HG02870 (cell line): ENCODE data around the gene MAPRE2.

Experiments
- ATAC-seq: cut with Tn5 transposase; IDR thresholded peaks from one replicate; pipeline ENCODE4 v1.9.1; 2021; ENCODE audit warnings: mild to moderate bottlenecking, moderate library complexity; ENCODE audit not compliant: unreplicated experiment

The MAPRE2 gene

DNA sequence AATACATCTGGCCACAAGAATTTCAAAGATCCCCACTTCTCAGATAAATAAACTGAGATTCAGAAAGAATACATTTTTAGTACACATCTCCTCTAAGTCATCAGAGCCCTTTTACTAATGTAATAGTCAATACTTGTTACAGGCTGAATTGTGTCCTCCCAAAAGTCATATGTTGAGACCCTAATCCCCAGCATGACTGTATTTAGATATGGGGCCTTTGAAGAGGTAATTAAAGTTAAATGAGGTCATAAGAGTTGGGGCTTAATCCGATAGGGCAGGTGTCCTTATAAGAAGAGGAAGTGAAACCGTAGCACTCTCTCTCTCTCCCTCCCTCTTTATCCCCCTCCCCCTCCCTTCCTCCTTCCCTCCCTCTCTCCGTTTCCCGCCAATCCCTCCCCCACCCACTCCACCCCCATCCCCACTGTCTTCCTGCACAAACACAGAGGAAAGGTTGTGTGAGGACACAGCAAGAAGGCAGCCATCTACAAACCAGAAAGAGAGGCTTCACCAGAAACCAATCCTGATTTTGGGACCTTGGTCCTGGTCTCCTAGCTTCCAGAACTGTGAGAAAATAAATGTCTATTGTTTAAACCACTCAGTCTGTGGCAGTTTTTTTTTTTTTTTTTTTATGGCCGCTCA lies 133.0 kb downstream of the MAPRE2 start:
- no peak for ATAC-seq

DNA sequence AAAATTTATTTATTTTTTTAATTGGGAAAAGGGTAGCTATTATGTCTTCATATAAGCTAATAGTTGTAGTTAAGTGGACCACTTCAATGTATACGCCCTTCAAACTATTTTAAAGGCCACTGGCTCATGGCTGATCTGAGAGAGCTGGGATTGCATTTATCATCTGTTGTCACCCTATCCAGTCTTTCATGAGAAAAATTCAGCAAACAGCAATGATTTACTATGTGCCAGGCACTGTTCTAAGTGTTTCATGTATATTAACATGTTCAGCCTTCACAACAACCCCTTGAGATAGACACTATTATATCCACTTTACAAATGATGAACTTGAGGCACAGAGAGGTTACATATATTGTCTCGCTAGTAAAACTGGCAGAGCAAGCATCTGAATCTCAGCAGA lies 133.5 kb downstream of the MAPRE2 start:
- ATAC-seq, result no peak

DNA sequence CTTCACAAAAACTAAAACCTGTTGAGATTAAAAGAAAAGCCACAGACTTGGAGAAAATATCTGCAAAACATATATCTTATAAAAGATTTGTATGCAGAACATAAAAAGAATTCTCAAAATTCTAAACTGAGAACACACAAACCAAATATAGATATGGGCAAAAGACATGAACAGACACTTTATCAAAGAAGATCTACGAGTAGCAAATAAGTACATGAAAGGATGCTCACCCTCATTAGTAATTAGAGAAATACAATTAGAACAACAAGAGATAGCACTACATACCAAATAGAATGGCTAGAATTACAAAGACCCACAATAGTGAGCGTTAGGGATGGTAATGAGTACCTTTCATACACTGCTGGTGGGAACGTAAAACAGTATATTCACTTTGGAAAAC lies 135.7 kb downstream of the MAPRE2 start:
- ATAC-seq, result no peak

DNA sequence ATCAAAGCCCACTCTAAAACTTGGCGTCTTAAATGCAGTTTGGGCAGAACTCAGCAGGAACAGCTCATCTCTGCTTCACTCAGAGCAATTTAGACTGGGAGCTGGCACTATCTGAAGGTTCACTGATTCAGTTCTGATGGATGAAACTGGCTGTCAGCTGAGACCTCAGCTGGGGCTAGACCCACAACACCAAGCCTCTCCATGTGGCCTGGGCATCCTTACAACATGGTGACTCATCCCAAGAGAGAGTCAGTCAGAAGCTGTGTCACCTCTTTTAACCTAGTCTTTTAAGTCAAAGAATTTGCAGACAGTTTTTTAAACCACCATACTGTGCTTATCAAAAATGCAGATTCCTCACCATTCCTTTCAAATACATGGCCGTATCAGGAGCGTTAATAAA lies 137.0 kb downstream of the MAPRE2 start:
- ATAC-seq, result no peak

DNA sequence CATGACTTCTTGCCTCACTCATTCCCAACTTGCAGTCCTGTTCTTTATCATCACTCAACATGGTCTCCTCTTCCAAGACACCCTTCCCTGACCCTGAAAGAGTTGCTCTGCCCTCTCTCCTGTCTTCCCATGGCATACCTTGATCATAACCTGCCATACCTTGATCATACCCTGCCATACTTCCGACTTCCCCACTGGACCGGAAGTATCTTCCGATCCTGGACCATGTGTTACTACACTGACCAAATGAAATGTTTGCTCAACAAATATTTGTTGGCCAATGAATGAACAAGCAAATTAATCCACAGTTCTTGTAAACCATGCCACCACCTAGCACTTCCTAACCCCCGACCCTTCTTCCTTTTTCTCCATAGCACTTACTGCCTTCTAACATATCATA lies 138.7 kb downstream of the MAPRE2 start:
- ATAC-seq, result no peak

DNA sequence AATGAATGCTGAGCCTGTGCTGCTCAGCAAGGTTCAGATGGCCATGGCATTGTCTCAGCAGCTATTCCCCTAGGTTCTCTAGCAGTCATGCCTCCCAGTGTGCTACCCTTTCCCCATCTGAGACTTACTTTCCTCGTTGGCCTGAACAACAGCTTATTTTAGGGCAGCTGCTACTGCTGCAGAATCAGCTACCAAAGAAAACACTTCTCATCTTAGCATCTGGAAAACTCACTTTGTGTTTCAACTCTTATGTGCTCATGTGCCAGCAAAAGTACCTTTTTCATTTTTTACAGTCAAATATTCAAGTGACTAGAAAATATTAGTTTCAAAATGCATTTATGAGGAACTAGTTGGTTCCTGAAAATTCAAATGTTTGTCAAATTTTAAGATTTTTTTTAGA lies 139.2 kb downstream of the MAPRE2 start:
- ATAC-seq, result no peak

DNA sequence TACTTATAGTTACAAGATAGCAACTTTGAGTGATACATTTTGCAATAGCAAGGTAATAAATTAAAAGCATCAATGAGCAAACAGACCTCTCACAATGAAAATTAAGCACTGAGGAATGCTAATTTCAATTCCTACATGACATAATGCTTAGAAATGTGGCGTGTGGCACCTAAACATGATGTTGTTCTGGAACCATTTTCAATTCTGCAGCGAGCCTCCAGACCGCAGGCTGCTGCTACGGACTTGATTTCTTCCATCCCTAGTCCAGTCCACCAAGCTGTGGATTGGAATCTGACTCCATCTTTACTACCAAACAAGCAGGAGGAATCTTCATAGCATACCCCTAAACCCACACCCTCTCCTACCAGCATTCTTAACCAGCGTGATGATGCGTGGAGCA lies 140.9 kb downstream of the MAPRE2 start:
- no peak for ATAC-seq

DNA sequence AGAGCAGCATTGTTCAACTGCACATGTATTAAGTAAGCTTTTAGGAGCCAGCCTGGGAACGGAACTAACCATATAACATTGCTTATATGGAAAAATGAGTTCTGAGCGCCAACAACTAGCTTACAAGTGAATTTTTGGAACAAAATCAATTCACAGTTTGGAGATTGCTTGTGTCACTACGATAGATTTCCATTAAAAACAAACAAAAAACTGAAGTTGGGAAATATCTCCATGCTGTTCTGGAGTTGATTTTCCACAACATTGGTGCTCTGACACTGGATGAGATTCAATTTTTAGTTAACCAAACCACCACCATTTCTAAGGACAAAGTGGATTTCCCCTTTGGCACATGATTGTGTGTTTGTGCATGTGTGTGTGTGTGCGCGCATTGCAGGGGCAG lies 142.7 kb downstream of the MAPRE2 start:
- ATAC-seq, result no peak

DNA sequence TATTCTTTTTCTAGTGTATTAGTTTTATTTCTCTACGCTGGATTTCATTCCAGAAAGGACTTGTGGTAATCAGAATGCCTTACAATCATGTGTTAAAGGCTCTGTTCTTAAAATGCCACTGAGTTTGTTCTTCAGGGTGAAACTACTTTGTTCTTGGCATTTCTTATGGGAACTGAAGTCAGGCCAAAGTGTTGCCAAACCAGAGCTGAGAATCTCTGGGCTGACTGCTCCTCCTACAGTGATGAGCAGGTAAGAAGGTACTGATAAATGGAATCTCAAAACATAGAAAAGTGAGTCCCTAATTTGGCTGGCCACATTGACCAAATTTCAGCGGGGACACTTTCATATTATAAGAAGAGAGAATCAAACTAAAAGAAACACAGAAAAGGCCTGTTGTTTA lies 144.6 kb downstream of the MAPRE2 start:
- no peak for ATAC-seq

DNA sequence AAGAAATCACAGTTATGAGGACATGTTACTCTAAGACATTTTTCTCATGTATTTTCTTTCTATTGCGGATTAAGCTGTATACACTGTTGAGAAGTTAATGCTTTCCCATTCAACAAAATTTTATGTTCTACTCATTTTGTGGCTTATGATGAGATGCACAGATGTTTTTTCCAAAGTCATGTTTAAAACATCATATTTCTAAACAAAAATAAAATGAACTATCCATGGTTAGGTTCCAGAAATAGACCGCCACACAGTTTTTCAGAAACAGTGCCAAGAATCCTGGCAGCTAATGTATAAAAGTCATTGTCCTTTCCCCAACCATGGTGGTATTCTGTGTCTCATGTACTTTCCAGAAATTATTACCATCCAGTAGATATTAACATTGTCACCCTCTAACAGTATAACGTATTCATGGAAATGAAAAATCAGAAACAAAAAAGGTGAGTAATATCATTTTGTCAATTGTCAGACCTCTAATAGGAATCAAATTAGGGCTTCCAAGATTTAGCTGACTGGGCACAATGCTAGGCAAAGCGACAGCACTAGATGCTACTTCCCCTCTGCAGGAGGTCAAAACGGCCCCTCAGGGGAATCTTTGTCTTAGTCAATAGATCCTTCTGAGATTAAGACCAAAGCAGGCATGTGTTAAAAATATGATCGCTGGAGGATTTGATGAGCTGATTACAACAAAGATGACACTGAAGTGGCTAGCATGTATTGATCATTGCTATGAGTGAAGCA lies 145.2 kb downstream of the MAPRE2 start:
- no peak for ATAC-seq

DNA sequence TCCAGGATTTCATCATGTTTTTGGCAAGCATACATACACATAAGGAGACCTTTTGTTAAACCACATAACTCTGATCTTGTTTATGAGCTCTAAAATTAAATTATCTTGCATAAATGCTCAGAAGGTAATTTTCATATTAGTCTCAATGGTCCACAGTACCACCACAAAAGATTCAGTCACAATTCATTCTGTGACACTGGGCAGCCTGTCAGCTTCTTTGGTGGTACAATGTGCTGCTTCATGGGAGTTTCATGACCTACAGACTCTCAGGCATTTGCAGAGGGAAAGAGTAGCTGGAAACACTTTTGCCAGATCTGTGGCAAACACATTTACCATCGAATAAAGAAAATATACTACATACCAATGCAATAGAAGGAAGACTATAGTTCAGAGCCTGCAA lies 148.3 kb downstream of the MAPRE2 start:
- no peak for ATAC-seq

DNA sequence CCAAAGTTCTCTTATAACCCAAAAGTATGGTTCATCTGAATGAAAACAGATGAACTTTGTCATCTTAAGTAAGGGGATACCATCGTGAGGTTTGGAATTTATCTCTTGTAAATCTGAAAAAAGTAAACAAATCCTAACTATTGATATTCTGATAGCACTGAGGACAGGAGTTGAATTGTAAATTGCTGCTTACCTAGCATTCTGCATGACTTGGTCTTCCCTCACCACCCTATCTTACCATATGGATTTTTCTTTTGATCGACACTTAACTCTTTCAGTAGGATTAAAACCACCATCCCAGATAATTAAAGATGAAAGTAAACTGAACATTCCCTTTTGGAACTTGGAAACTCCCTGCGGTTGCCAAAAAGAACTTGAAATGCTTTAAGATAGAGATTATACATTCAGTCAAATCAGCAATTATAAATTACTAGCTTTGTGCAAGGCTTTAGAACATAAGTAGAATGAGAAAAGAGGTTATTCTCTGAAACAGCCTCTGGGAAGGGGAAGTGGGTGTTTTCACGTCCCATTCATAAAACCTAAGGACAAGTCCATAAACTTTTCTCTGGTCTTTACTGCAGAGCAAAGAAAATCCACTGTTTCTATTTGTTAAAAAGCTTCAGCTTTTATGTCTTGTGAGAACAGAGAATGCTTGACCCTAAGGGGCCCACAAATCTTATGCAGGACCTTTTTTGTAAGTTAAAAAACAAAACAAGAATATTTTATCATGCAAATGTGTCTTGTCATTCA lies 149.9 kb downstream of the MAPRE2 start:
- ATAC-seq, result no peak

DNA sequence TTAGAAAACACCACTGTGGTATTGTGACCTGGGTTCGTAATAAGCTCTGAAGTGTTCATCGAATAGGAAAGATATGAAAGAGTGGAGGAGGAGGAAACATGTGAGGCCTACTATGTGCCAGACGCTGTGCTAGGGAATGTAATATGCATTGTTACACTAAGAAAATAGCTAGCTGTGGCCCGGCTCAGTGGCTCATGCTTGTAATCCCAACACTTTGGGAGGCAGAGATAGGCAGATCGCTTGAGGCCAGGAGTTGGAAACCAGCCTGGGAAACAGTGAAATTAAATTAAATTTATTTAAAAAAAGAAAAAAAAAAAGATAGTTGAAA lies 150.4 kb downstream of the MAPRE2 start:
- no peak for ATAC-seq

DNA sequence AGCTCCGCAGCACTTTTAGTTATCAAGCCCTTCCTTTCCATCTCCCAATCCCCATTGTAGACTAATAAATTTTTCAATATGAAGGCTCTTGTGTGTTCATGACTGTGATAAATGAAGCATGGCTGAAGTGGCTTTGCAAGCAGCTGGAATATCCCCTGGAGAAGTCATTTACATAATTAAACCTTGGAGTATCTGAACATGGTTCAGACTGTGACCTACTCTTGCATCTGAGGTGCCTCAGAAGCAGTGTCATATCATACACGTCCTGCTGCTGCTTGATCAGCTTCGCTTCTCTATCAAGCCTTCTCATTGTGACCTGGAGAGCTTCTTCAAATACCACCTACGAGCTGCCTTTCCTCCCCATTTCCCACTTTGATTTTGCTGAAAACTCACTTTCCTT lies 151.2 kb downstream of the MAPRE2 start:
- ATAC-seq, result no peak
